Neural cell (in vitro differentiated cells): Measurements from ENCODE around the gene NMUR1. TPM values are rescaled to one million over a fixed set of nuclear protein-coding genes. Genes with fewer than 3 reads are reported as not detected.

ENCODE experiments used
- H2AFZ ChIP-seq: fragments of 200-600, 300-800 bp; sonication (generic), shearing (Covaris generic); 2 replicates; pipeline ENCODE4 v1.6.0; 2014; ENCODE audit warnings: low read depth, mild to moderate bottlenecking, antibody characterized with exemption, low read length, moderate library complexity
- H3F3A ChIP-seq: fragments of 200-600 bp; shearing (Covaris generic); 2 replicates; pipeline ENCODE4 v1.6.1; 2016; ENCODE audit warnings: mild to moderate bottlenecking, moderate library complexity, mixed read lengths, antibody characterized with exemption, low read length; ENCODE audit not compliant: insufficient read depth, poor library complexity, severe bottlenecking
- H3K27ac ChIP-seq: fragments of 200-600, 300-800 bp; sonication (generic), shearing (Covaris generic); 2 replicates; pipeline ENCODE4 v1.5.1; 2014; ENCODE audit warnings: mild to moderate bottlenecking, low read length, moderate library complexity
- H3K27me3 ChIP-seq: fragments of 300-800, 200-600 bp; sonication (generic), shearing (Covaris generic); 2 replicates; pipeline ENCODE4 v1.6.0; 2014; ENCODE audit warnings: mild to moderate bottlenecking, low read depth, low read length, moderate library complexity; ENCODE audit not compliant: insufficient read depth
- H3K36me3 ChIP-seq: fragments of 300-800, 200-600 bp; sonication (generic), shearing (Covaris generic); 2 replicates; pipeline ENCODE4 v1.5.1; 2014; ENCODE audit warnings: mild to moderate bottlenecking, antibody characterized with exemption, low read length, moderate library complexity; ENCODE audit not compliant: insufficient read depth
- H3K4me2 ChIP-seq: fragments of 300-800, 200-600 bp; sonication (generic), shearing (Covaris generic); 2 replicates; pipeline ENCODE4 v1.6.0; 2014; ENCODE audit warnings: mild to moderate bottlenecking, low read length
- H3K4me3 ChIP-seq: fragments of 300-800, 200-600 bp; sonication (generic), shearing (Covaris generic); 2 replicates; pipeline ENCODE4 v1.5.1; 2014; ENCODE audit warnings: mild to moderate bottlenecking, low read length, moderate library complexity
- H3K79me2 ChIP-seq: fragments of 200-600 bp; shearing (Covaris generic); replicated peaks from 2 replicates; pipeline ENCODE4 v1.6.0; 2014; ENCODE audit warnings: mild to moderate bottlenecking, low read length, moderate library complexity; ENCODE audit not compliant: insufficient read depth
- H3K9ac ChIP-seq: fragments of 300-800, 200-600 bp; sonication (generic), shearing (Covaris generic); 2 replicates; pipeline ENCODE4 v1.6.1; 2016; ENCODE audit warnings: mild to moderate bottlenecking, low read length, mixed read lengths
- H3K9me2 ChIP-seq: fragments of 200-600 bp; shearing (Covaris generic); 2 replicates; pipeline ENCODE4 v1.6.1; 2016; ENCODE audit warnings: mild to moderate bottlenecking, low read length, mixed read lengths; ENCODE audit not compliant: insufficient read depth
- H3K9me3 ChIP-seq: fragments of 200-600, 300-800 bp; sonication (generic), shearing (Covaris generic); 2 replicates; pipeline ENCODE4 v1.6.1; 2016; ENCODE audit warnings: mild to moderate bottlenecking, mixed run types, low read length, moderate library complexity, mixed read lengths
- H4K20me1 ChIP-seq: fragments of 200-600 bp; shearing (Covaris generic); 2 replicates; pipeline ENCODE4 v1.6.1; 2016; ENCODE audit warnings: mild to moderate bottlenecking, mixed run types; ENCODE audit not compliant: insufficient read depth
- CTCF ChIP-seq: fragments of 450-650 bp; IDR thresholded peaks from 2 replicates; pipeline ENCODE4 v1.5.1; 2014; ENCODE audit warnings: antibody characterized with exemption, mild to moderate bottlenecking, moderate library complexity; ENCODE audit not compliant: poor library complexity, severe bottlenecking
- EP300 ChIP-seq: fragments of 450-650 bp; conservative IDR thresholded peaks from 2 replicates; pipeline ENCODE4 v1.6.1; 2014; ENCODE audit warnings: antibody characterized with exemption, mild to moderate bottlenecking, moderate library complexity; ENCODE audit not compliant: poor library complexity, severe bottlenecking
- EZH2 ChIP-seq: fragments of 200-600, 300-800 bp; shearing (Covaris generic), sonication (generic); IDR thresholded peaks from 2 replicates; pipeline ENCODE4 v1.6.1; 2014; ENCODE audit warnings: antibody characterized with exemption, low read length, borderline replicate concordance, mild to moderate bottlenecking; ENCODE audit not compliant: insufficient read depth, poor library complexity, severe bottlenecking
- MXI1 ChIP-seq: fragments of 450-650 bp; conservative IDR thresholded peaks from 2 replicates; pipeline ENCODE4 v1.6.1; 2014; ENCODE audit warnings: antibody characterized with exemption, mild to moderate bottlenecking; ENCODE audit not compliant: poor library complexity, severe bottlenecking
- POLR2AphosphoS5 ChIP-seq: IDR thresholded peaks from 2 replicates; pipeline ENCODE4 v1.6.1; 2012
- RAD21 ChIP-seq: fragments of 450-650 bp; conservative IDR thresholded peaks from 2 replicates; pipeline ENCODE4 v1.6.1; 2014; ENCODE audit warnings: antibody characterized with exemption, mild to moderate bottlenecking, moderate library complexity
- REST ChIP-seq: IDR thresholded peaks from 2 replicates; pipeline ENCODE4 v1.6.1; 2012; ENCODE audit warnings: borderline replicate concordance
- SMC3 ChIP-seq: fragments of 450-650 bp; conservative IDR thresholded peaks from 2 replicates; pipeline ENCODE4 v1.6.1; 2014; ENCODE audit warnings: antibody characterized with exemption, mild to moderate bottlenecking, moderate library complexity; ENCODE audit not compliant: poor library complexity
- TAF1 ChIP-seq: IDR thresholded peaks from 2 replicates; pipeline ENCODE4 v1.6.1; 2012; ENCODE audit warnings: low read depth
- polyA plus RNA-seq: library from polyadenylated mRNA; depleted of rRNA; stranded (reverse); fragments of >200 nt; gene quantifications from 2 replicates; pipeline ENCODE4 v1.2.3, GENCODE V29; 2014

NMUR1 gene
- polyA plus RNA-seq, 1 donor from 2014 or later, result not detected

- H3F3A ChIP-seq, result no peaks in the 10 kb centered on the region
- no peak overlapping the region for H3K4me3 ChIP-seq
- H3K79me2 ChIP-seq, result no peaks in the 10 kb centered on the region
- no peaks in the 10 kb centered on the region for H4K20me1 ChIP-seq
- no peak overlapping the region for H2AFZ ChIP-seq
- no peaks in the 10 kb centered on the region for H3K9me3 ChIP-seq
- no peaks in the 10 kb centered on the region for H3K9me2 ChIP-seq
- H3K27me3 ChIP-seq, result peaks cover 26% of the 10 kb centered on the region
- no peaks in the 10 kb centered on the region for H3K36me3 ChIP-seq
- H3K9ac ChIP-seq, result no peak overlapping the region
- no peak overlapping the region for H3K4me2 ChIP-seq
- no peak for TF ChIP-seq RAD21
- H3K27ac ChIP-seq, result no peak overlapping the region
Observed at GRCh38 chr2:231528636-231529030, 1.6 kb downstream of the NMUR1 start.

- Histone ChIP-seq H3K9me3 (no peaks in the 10 kb centered on the region), H3K9ac (no peak overlapping the region), H3K36me3 (no peaks in the 10 kb centered on the region), H3K9me2 (no peaks in the 10 kb centered on the region), H3K4me3 (no peak overlapping the region), H3K27ac (no peak overlapping the region), H2AFZ (no peak overlapping the region), H3K4me2 (no peak overlapping the region), H3K27me3 (peaks cover 26% of the 10 kb centered on the region), H3K79me2 (no peaks in the 10 kb centered on the region), H4K20me1 (no peaks in the 10 kb centered on the region), H3F3A (no peaks in the 10 kb centered on the region)
- TF ChIP-seq EZH2 (no peak), TAF1 (no peak)
Observed at GRCh38 chr2:231527955-231528635, 2.1 kb downstream of the NMUR1 start.

GRCh38 chr2:231527091-231527395, 3.2 kb downstream of the NMUR1 start:
- Histone ChIP-seq H3K9ac (no peak overlapping the region), H2AFZ (no peak overlapping the region), H3K4me2 (no peak overlapping the region), H3F3A (no peaks in the 10 kb centered on the region), H3K9me2 (no peaks in the 10 kb centered on the region), H3K4me3 (no peak overlapping the region), H4K20me1 (no peaks in the 10 kb centered on the region), H3K9me3 (no peaks in the 10 kb centered on the region), H3K27me3 (peaks cover 26% of the 10 kb centered on the region), H3K79me2 (no peaks in the 10 kb centered on the region), H3K36me3 (no peaks in the 10 kb centered on the region), H3K27ac (no peak overlapping the region)
- TF ChIP-seq RAD21 (no peak), EZH2 (no peak), TAF1 (no peak), EP300 (no peak), REST (no peak), SMC3 (no peak), CTCF (no peak), MXI1 (no peak), POLR2AphosphoS5 (no peak)
